Measurements from ENCODE around the gene HS3ST6. TPM values are rescaled to one million over a fixed set of nuclear protein-coding genes. Genes with fewer than 3 reads are reported as not detected.
"Not testable (repeated sequence)": the region's sequence is repeated elsewhere in the genome, so short reads cannot be mapped to it uniquely, and the experiment has no call there.

Gene HS3ST6
- total RNA-seq, 4 donors from 2014 or later, result not detected

DNA sequence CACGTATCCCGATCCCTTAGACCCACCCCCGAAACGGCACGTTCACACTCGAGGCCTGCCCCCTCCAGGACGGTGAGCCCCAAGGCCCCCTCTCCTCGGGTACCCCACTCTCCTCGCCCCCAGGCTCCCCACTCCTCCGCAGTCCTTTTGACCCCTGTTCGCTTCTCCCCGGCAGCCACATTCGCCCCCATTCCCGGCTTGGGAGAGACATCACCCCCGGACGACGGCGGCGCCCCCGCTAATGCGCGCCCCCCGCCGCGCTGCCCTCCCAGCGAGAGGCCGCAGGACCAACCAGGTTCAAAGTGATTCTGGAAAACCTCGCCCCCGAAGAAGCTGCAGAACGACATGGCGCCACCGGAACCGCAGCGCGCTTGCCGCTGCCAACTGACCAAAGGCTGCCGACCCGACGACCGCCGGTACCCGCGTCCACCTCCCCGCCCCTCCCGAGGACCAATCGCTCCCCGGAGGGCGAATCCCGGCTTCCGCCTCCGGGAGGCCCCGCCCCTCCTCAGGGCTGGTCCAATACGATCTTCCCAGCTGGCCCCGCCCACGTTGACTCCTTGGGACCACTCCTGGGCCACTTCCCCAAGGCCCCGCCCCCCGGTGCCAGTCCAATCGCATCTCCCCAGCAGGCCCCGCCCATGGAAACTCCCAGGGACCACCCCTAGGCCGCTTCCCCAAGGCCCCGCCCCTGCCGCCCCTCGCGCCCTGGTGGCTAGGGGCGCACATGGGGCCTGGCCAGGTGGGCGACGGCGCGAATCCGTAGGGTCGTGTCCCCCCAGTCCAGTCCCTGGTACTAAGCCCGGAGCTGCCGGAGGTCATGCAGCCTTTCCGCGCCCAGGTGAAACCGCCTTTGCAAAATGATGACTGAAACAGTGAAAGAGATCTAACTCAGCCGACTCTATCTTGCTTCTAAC lies 24.9 kb upstream of the HS3ST6 start, which contains the start of gene MSRB1:
Gene MSRB1, minus strand, starts transcription at position 390 of the 917 bp plus-strand sequence. Its CDS starts 43 bp downstream, at position 347.
- H3K27me3 ChIP-seq, result no peaks in the 10 kb centered on the region
- H3K4me1 ChIP-seq, result peaks cover 5 to 37% (median 15%) of the 10 kb centered on the region in 4 donors
- H3K36me3 ChIP-seq, result peaks cover 0 to 26% (median 0%) of the 10 kb centered on the region in 3 donors
- peak within 1 kb of the TSS; percentile 57 to 87 (median 78) for H3K4me3 ChIP-seq
- H3K9me3 ChIP-seq, result no peaks in the 10 kb centered on the region
- peak in 2 of 6 experiments; percentile 12 to 20 for TF ChIP-seq CTCF (IDR thresholded peaks at IDR 0.05)
- TF ChIP-seq POLR2A (IDR thresholded peaks at IDR 0.05), result peak; percentile 94 to 97
- peak within 1 kb of the TSS; percentile 60 to 81 (median 78) for H3K27ac ChIP-seq
- peak; percentile 100 for DNase-seq

DNA sequence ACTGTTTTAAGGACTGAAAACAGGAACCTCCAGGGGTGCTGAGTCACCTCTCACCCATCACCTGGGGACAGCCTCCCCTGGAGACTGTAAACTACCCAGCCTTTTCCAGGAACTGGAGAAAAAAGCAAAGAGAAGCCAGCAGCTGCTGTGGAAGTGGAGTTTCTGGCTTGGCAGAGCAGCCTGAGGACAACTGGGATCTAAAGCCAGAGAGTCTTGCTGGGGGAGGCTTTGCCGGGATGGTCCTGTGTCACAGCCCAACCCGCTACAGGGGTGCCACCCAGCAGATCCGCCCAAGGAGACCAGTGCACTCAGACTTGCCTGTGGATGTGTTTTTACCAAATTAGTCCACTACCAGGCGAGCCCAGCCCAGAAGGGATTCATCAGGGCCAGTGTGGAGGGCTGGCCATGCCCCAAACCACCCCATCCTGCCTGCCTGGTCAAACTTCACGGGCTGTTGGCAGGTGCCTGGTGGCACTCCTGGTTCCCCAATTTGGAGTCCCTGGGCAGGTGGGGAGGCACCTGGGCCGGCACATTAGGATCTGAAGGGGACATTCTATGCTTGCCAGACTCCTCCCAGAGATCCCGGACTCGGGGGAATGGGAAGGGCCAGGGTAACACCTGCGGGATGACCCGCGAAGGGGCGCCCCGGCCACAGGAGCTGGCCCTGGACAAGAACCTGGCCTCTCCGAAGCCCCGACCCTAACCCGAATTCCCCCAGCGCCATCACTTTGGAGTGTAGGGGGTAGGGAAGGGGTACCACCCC lies 24.0 kb upstream of the HS3ST6 start:
- DNase-seq, result peak in 1 of 3 donors; percentile 40
- peak overlapping the region; percentile 60 to 81 (median 78) for H3K27ac ChIP-seq
- H3K9me3 ChIP-seq, result no peaks in the 10 kb centered on the region
- H3K4me1 ChIP-seq, result peaks cover 5 to 37% (median 15%) of the 10 kb centered on the region in 4 donors
- no peak for TF ChIP-seq CTCF (IDR thresholded peaks at IDR 0.05)
- TF ChIP-seq POLR2A (IDR thresholded peaks at IDR 0.05), result no peak
- no peaks in the 10 kb centered on the region for H3K27me3 ChIP-seq
- H3K4me3 ChIP-seq, result peak overlapping the region; percentile 57 to 87 (median 78)
- H3K36me3 ChIP-seq, result peaks cover 0 to 32% (median 0%) of the 10 kb centered on the region in 3 donors

GRCh38 chr16:1941162-1942046 lies 23.2 kb upstream of the HS3ST6 start:
- Histone ChIP-seq H3K36me3 (peaks cover 0 to 32% (median 0%) of the 10 kb centered on the region in 3 donors), H3K27me3 (no peaks in the 10 kb centered on the region), H3K27ac (peak overlapping the region; percentile 30 to 81 (median 78)), H3K4me1 (peaks cover 5 to 37% (median 15%) of the 10 kb centered on the region in 4 donors), H3K9me3 (no peaks in the 10 kb centered on the region), H3K4me3 (peak overlapping the region in 2 of 4 donors; percentile 77 to 78)
- DNase-seq, result no peak
- TF ChIP-seq POLR2A (IDR thresholded peaks at IDR 0.05), result no peak
- no peak for TF ChIP-seq CTCF (IDR thresholded peaks at IDR 0.05)

- peak overlapping the region in 2 of 4 donors; percentile 77 to 78 for H3K4me3 ChIP-seq
- peak; percentile 43 to 75 (median 68) for DNase-seq
- H3K4me1 ChIP-seq, result peaks cover 5 to 37% (median 15%) of the 10 kb centered on the region in 4 donors
Measured at GRCh38 chr16:1940273-1941161, 22.3 kb upstream of the HS3ST6 start.

GRCh38 chr16:1939833-1940232 lies 21.6 kb upstream of the HS3ST6 start:
- not testable (repeated sequence) for H3K27me3 ChIP-seq, DNase-seq, H3K9me3 ChIP-seq, H3K4me3 ChIP-seq
- Histone ChIP-seq H3K27ac (peak overlapping the region in 2 of 4 donors; percentile 76 to 81), H3K4me1 (peaks cover 5 to 37% (median 15%) of the 10 kb centered on the region in 4 donors), H3K36me3 (peaks cover 0 to 32% (median 0%) of the 10 kb centered on the region in 3 donors)

More at GRCh38 chr16:1940273-1941161, 22.3 kb upstream of the HS3ST6 start:
- Histone ChIP-seq H3K36me3 (peaks cover 0 to 32% (median 0%) of the 10 kb centered on the region in 3 donors), H3K27ac (peak overlapping the region; percentile 30 to 81 (median 67)), H3K9me3 (no peaks in the 10 kb centered on the region), H3K27me3 (no peaks in the 10 kb centered on the region)
- TF ChIP-seq POLR2A (IDR thresholded peaks at IDR 0.05) (peak in 1 of 2 donors; percentile 29), CTCF (IDR thresholded peaks at IDR 0.05) (no peak)

Measured in Peyer's patch (tissue), 4 donors.